ENCODE results near the gene ZEB1. TPM values are rescaled to one million over a fixed set of nuclear protein-coding genes. Genes with fewer than 3 reads are reported as not detected.
A peak's percentile ranks its signal among the peaks of the same experiment; 100 is the strongest.

Gene ZEB1
- total RNA-seq, 1 donor from 2014 or later: 29.9 TPM

DNA sequence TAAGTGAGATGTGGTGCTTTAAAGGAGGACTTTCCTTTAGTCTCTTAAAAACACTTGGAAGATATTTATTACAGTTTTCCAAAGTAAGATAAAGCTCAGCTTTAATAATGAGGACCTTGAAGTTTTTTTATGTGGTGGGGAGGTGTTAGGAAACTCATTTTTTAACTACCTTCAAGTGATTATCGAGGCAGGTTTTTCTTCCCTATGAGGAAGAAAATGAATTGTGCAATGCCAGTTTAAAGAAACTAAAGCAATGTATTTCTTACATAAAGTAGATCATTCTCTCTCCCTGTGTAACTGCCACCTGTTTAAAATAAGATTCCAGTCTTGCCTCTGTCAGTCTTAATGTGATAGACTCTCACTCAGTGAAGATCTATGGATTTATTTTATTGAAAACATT lies 27.9 kb downstream of the ZEB1 start:
- Mint-ChIP-seq H3K27ac (no peak overlapping the region), H3K4me1 (ENCODE audit: unreplicated experiment) (peaks cover 16% of the 10 kb centered on the region), H3K27me3 (peaks cover 3% of the 10 kb centered on the region), H3K36me3 (no peaks in the 10 kb centered on the region), H3K9me3 (no peaks in the 10 kb centered on the region), H3K4me3 (no peak overlapping the region)
- TF ChIP-seq, protein P1, sequence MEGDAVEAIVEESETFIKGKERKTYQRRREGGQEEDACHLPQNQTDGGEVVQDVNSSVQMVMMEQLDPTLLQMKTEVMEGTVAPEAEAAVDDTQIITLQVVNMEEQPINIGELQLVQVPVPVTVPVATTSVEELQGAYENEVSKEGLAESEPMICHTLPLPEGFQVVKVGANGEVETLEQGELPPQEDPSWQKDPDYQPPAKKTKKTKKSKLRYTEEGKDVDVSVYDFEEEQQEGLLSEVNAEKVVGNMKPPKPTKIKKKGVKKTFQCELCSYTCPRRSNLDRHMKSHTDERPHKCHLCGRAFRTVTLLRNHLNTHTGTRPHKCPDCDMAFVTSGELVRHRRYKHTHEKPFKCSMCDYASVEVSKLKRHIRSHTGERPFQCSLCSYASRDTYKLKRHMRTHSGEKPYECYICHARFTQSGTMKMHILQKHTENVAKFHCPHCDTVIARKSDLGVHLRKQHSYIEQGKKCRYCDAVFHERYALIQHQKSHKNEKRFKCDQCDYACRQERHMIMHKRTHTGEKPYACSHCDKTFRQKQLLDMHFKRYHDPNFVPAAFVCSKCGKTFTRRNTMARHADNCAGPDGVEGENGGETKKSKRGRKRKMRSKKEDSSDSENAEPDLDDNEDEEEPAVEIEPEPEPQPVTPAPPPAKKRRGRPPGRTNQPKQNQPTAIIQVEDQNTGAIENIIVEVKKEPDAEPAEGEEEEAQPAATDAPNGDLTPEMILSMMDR (conservative IDR thresholded peaks at IDR 0.05): no peak
- no peak for DNase-seq (ENCODE audit: extremely low spot score, unreplicated experiment)

DNA sequence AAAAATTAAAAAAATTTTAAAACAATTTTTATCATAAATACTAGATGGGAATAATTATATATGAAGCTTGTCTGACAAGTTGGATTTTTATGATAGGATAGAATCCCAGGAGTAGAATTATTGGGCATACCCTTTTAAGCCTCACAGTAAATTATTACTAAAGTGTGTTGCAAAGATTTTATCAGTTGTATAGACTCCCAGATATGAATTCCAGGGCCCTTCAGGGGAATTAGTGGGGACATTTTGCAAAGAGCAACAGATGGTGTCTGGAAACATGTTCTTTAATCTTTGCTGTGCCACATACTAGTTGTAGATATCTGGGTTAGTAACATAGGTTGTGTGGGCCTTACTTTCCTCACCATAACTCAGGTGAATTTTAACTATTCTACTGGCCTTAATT lies 28.7 kb downstream of the ZEB1 start:
- peaks cover 16% of the 10 kb centered on the region for H3K4me1 Mint-ChIP-seq (ENCODE audit: unreplicated experiment)
- no peaks in the 10 kb centered on the region for H3K36me3 Mint-ChIP-seq
- no peak overlapping the region for H3K27ac Mint-ChIP-seq
- no peak for DNase-seq (ENCODE audit: extremely low spot score, unreplicated experiment)
- H3K27me3 Mint-ChIP-seq: peaks cover 3% of the 10 kb centered on the region
- H3K4me3 Mint-ChIP-seq: no peak overlapping the region
- TF ChIP-seq, protein P1 (conservative IDR thresholded peaks at IDR 0.05): no peak
- no peaks in the 10 kb centered on the region for H3K9me3 Mint-ChIP-seq

GRCh38 chr10:31350891-31351290 lies 31.9 kb downstream of the ZEB1 start:
- no peak for DNase-seq (ENCODE audit: extremely low spot score, unreplicated experiment)
- Mint-ChIP-seq H3K27me3 (no peaks in the 10 kb centered on the region), H3K9me3 (no peaks in the 10 kb centered on the region), H3K27ac (no peak overlapping the region), H3K4me3 (no peak overlapping the region), H3K4me1 (ENCODE audit: unreplicated experiment) (peaks cover 20% of the 10 kb centered on the region), H3K36me3 (no peaks in the 10 kb centered on the region)
- TF ChIP-seq, protein P1 (conservative IDR thresholded peaks at IDR 0.05): no peak

GRCh38 chr10:31352436-31353226 lies 33.6 kb downstream of the ZEB1 start:
- no peak for DNase-seq (ENCODE audit: extremely low spot score, unreplicated experiment)
- Mint-ChIP-seq H3K4me3 (no peak overlapping the region), H3K36me3 (no peaks in the 10 kb centered on the region), H3K4me1 (ENCODE audit: unreplicated experiment) (peaks cover 16% of the 10 kb centered on the region), H3K27me3 (no peaks in the 10 kb centered on the region), H3K9me3 (no peaks in the 10 kb centered on the region), H3K27ac (no peak overlapping the region)
- TF ChIP-seq, protein P1 (conservative IDR thresholded peaks at IDR 0.05): no peak

DNA sequence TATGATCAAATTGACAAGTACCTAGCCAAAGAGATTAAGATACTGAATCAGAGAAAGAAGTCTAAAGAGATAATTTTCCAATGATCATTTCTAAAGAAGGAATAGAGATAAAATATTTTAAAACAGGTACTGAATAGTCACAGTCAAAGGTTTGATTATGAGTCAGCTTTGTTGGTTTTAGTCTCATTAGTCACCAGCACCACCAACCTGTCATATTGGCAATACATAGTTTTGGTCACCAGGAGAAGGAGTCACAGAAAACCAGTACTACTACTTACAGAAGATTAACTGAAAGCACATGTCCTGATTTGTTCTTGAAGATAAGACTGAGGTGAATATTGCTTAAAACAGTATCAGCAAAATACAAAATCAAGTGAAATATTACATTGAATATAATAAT lies 34.6 kb downstream of the ZEB1 start:
- Mint-ChIP-seq H3K4me3 (no peak overlapping the region), H3K9me3 (no peaks in the 10 kb centered on the region), H3K27ac (peak overlapping the region; percentile 45), H3K4me1 (ENCODE audit: unreplicated experiment) (peaks cover 16% of the 10 kb centered on the region), H3K36me3 (no peaks in the 10 kb centered on the region), H3K27me3 (no peaks in the 10 kb centered on the region)
- DNase-seq (ENCODE audit: extremely low spot score, unreplicated experiment): no peak
- TF ChIP-seq, protein P1 (conservative IDR thresholded peaks at IDR 0.05): peak; percentile 32

Measured in type B pancreatic cell (in vitro differentiated cells).